Bone marrow (tissue), 2 donors: ENCODE measurements around the gene REEP1.

Source experiments
- DNase-seq, 2 donors: peaks; one replicate each; lab custom pipeline; 2025; lab: John Stamatoyannopoulos, UW

Gene REEP1

DNA sequence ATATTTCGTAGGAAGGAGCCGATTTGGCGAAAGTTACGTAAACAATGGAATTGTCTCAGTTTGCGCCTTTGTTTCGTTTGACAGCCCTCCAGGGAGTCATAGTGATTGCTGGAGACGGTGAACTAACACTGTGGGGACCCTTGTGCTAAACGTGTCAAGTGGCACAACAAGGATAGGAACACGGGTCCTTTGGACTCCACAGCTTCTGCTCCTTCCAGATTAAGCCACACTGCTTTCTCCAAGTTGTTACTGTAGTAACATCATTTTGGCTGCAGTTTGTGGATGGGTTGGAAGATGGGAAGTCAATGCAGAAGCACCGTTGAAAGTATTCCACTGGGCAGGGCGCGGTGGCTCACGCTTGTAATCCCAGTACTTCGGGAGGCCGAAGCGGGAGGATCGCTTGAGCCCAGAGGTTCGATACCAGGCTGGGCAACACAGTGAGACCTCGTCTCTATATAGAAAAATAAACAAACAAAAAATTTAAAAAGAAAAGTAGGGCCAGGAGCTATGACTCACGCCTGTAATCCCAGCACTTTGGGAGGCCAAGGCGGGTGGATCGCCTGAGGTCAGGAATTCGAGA, 141.5 kb downstream of the REEP1 start:
- DNase-seq: no peak

- peak; percentile 89 to 92 for DNase-seq
Measured at GRCh38 chr2:86195055-86195807, 142.2 kb downstream of the REEP1 start, which contains the start of gene IMMT. IMMT (minus strand) TSS chr2:86195462; CDS start chr2:86195382, 80 bp downstream.

GRCh38 chr2:86194751-86195054, 142.7 kb downstream of the REEP1 start:
- DNase-seq: no peak

DNA sequence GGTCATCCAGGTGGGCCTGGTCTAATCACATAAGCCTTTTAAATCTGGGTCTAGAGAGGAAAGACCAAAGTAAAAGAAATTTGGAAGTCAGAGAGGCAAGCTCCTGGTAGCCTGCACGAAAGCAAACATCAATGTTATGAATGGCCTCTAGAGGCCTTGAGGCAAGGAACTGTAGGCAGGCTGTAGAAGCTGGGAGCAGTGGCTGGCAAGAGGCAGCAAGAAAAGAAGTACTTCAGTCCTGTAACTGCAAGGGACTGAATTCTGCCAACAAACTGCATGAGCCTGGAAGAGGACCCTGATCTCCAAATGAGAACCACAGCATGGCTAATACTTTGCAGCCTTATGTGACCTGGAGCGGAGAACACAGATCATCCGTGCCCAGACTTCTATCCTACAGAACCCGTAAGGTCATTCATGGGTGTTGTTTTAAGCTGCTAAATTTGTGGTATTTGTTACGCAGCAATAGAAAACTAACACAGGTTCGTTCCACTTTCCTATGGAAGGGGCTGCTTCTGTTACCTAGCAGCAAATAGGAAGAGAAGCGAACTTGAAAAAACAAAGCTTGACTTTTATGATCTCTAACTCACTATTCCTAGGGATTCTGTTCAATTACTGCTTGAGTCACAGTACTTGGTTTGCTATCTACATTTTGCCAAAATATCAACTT, 143.4 kb downstream of the REEP1 start:
- no peak for DNase-seq

DNA sequence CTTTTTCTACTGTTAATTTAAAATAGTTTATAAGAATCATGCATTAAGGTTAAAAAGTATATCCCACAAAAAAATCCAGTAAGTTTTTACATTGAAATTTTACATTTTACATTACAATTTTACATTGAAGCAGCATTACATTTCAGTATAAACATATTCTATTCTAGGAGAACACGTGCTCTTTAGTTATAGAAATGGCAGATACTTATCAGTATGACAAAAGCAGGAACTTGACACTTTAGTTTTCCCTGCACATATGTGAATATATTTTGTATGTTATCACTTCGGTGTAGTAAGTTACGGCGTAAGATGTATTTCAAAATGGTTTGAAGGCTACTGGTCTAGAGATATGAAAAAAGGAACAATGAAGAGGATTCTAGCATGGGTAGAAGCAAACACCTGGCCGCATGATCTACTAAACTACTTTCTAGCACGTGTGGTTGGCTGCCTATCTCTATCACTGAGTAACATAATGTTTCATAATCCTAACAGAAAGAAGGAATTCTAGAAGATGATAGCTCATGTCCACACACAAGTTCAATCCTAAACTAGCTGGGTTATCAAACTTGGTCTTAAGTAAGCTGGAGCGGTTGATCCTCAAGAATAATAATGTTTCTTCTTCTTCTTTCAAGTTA, 147.5 kb downstream of the REEP1 start:
- DNase-seq: no peak

GRCh38 chr2:86186431-86186830, 151.0 kb downstream of the REEP1 start:
- no peak for DNase-seq

DNA sequence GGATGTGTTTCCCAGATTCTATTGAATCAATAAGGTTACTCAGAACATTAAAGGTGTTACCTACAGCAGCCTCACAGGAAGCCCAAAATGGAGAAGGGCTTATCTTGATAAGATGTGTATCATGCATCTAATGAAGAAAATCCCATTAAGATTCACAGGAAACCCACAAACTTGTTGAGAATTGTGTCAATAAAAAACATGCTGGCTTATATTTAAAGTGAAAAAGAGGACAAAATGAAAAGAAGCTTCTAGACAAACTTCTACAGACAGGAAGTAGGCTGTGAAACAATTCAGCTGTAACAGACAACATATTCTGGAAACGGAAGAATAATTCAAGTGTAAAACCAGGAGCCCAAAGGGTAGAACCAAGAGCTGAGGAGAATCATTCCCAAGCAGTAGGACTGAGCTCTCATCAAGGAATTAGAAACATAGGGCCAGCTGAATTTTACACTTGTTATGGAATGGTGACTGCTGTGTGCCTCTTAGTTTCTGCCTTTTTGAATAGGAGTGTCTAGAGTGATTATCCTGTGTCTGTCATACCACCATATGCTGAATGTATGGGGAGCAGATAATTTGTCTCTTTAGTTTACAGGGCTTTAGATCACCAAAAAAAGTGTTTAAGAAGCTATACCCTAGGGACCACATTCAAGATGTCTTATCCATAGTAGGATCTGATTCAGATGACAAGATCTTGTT, 151.8 kb downstream of the REEP1 start:
- no peak for DNase-seq

DNA sequence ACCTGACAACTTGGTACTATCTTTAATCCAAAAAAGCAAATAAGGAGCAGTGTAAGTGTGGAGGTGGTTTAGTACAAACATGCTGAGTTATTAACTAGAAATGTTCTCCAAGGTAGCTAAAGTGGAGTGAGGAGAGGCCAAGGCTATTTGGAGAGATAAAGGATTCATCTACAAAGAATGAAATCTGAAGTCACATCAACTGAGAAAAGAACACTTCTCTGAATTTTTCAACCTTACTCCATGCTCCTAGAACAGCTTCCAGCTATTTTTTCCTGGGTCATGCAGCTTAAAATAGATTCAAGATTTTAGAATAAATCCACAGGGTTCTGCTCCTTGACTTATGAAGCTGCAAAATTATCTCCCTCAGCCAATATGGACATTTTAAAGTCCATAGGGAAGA, 160.8 kb downstream of the REEP1 start:
- no peak for DNase-seq

- DNase-seq: no peak
Measured at GRCh38 chr2:86175828-86176227, 161.6 kb downstream of the REEP1 start.

DNA sequence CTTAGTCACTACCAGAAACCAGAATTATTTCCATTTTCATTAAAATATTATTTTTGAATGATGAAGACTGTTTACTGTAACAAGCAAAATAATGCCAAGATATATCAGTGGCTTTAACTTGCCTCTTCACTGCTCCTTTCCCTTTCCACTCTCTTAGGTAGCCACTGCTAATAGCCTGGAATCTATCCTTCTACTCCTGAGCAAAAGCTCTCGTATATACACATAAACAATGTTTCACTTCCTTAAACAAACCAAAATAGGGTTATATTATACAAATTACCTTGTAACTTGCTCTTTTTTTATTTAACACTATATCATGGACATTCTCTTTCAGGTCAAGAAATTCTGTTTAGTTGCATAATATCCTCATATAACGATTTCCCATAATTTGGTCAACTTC, 163.0 kb downstream of the REEP1 start:
- no peak for DNase-seq

GRCh38 chr2:86172610-86173009, 164.8 kb downstream of the REEP1 start:
- no peak for DNase-seq

GRCh38 chr2:86171295-86171694, 166.1 kb downstream of the REEP1 start:
- DNase-seq: no peak

GRCh38 chr2:86170449-86170848, 167.0 kb downstream of the REEP1 start:
- DNase-seq: no peak
